Keratinocyte (primary cell): ENCODE measurements around the gene RYR1.

Experiments
- EZH2 ChIP-seq: IDR thresholded peaks from one replicate; pipeline ENCODE4 v1.6.1; 2012; ENCODE audit warnings: inconsistent platforms, mild to moderate bottlenecking, low read length, moderate library complexity
- TF ChIP-seq, protein P1 (sequence below), 3 experiments: IDR thresholded peaks in 1 of 3; conservative IDR thresholded peaks in 1 of 3; optimal IDR thresholded peaks in 1 of 3; 2 replicates in 2 of 3; 3 replicates in 1 of 3; pipeline versions ENCODE3 to v1.5.1; 2011; ENCODE audit warnings: low read length in 3 of 3, mild to moderate bottlenecking in 3 of 3, moderate library complexity in 2 of 3, control low read depth in 1 of 3, inconsistent platforms in 1 of 3; ENCODE audit not compliant: insufficient read depth in 2 of 3; ENCODE audit errors: extremely low read depth in 1 of 3

DNA sequence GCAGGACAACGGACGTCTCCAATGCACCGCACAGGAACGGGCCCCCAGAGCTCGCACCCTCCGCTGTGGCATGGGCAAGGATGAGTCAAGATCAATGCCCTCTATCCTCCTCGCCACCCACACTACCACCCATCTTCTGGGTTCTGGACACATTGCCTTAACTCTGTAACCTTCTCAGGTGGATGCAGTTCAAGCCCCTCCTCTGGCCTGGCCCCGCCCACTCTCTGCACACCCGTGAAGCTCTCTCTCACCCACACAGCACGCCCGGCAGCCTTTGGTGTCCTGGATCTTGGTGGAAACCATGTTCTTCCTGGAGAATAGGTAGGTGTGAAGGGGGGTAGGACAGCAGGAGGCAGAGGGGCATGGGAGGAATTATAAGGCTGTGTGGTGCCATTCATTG, 163.6 kb downstream of the RYR1 start:
- TF ChIP-seq, protein P1, sequence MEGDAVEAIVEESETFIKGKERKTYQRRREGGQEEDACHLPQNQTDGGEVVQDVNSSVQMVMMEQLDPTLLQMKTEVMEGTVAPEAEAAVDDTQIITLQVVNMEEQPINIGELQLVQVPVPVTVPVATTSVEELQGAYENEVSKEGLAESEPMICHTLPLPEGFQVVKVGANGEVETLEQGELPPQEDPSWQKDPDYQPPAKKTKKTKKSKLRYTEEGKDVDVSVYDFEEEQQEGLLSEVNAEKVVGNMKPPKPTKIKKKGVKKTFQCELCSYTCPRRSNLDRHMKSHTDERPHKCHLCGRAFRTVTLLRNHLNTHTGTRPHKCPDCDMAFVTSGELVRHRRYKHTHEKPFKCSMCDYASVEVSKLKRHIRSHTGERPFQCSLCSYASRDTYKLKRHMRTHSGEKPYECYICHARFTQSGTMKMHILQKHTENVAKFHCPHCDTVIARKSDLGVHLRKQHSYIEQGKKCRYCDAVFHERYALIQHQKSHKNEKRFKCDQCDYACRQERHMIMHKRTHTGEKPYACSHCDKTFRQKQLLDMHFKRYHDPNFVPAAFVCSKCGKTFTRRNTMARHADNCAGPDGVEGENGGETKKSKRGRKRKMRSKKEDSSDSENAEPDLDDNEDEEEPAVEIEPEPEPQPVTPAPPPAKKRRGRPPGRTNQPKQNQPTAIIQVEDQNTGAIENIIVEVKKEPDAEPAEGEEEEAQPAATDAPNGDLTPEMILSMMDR (optimal IDR thresholded peaks at IDR 0.05 in 1 of 3, IDR thresholded peaks at IDR 0.05 in 1 of 3, conservative IDR thresholded peaks at IDR 0.05 in 1 of 3; ENCODE audit: extremely low read depth in 1 of 3, insufficient read depth in 2 of 3, low read length in 3 of 3) = no peak
- TF ChIP-seq EZH2 = no peak
